Measurements from ENCODE around the gene TAS1R1. TPM values are rescaled to one million over a fixed set of nuclear protein-coding genes. Genes with fewer than 3 reads are reported as not detected.

The TAS1R1 gene
- total and polyA plus RNA-seq, 2 experiments from 2014 or later = 0.19 TPM; not detected in 1

DNA sequence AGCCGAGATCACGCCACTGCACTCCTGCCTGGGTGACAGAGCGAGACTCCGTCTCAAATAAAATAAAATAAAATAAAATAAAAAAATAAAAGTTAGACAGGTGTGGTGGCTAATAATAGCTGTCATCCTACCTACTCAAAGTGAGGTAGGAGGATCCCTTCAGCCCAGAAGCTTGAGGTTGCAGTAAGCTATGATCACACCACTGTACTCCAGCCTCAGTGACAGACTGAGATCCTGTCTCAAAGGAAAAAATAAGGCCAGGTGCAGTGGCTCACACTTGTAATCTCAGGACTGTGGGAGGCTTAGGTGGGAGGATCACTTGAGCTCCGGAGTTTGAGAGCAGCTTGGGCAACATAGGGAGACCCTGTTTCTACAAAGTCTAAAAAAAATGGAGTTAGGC, 18.8 kb upstream of the TAS1R1 start:
- Histone ChIP-seq H4K20me1 (replicated peaks; ENCODE audit: insufficient read depth) (peaks cover 30% of the 10 kb centered on the region), H3K4me1 (ENCODE audit: insufficient read depth) (no peaks in the 10 kb centered on the region), H3K4me2 (no peak overlapping the region), H3K27me3 (ENCODE audit: insufficient read depth) (no peaks in the 10 kb centered on the region), H2AFZ (no peak overlapping the region), H3K79me2 (replicated peaks; ENCODE audit: insufficient read depth) (0 out of 2 replicates have a peak, but pooled peaks cover 20% of the 10 kb centered on the region), H3K9me2 (ENCODE audit: insufficient read depth) (no peaks in the 10 kb centered on the region), H3F3A (replicated peaks; ENCODE audit: low read depth) (no peaks in the 10 kb centered on the region), H3K27ac (ENCODE audit: low read depth) (no peak overlapping the region), H3K4me3 (no peak overlapping the region), H3K36me3 (ENCODE audit: insufficient read depth) (peaks cover 22% of the 10 kb centered on the region)
- ATAC-seq = no peak
- Mint-ChIP-seq H3K36me3 (ENCODE audit: low read depth) (peaks cover 57% of the 10 kb centered on the region), H3K27me3 (ENCODE audit: insufficient read depth, low read depth, poor library complexity) (peaks cover 3% of the 10 kb centered on the region), H3K4me1 (no peaks in the 10 kb centered on the region), H3K4me3 (no peak overlapping the region), H3K9me3 (no peaks in the 10 kb centered on the region), H3K27ac (no peak overlapping the region)
- TF ChIP-seq CREB1 (CRISPR knock-in tag; IDR thresholded peaks at IDR 0.05; ENCODE audit: low read depth) (no peak), ZNF114 (CRISPR knock-in tag; IDR thresholded peaks at IDR 0.05) (no peak), ETS1 (IDR thresholded peaks at IDR 0.05) (no peak), EZH2 (IDR thresholded peaks at IDR 0.05; ENCODE audit: low read depth, unreplicated experiment) (no peak), JUNB (IDR thresholded peaks at IDR 0.05; ENCODE audit: unreplicated experiment) (no peak), EZH2phosphoT487 (IDR thresholded peaks at IDR 0.05; ENCODE audit: unreplicated experiment) (no peak), NANOG (IDR thresholded peaks at IDR 0.05; ENCODE audit: borderline replicate concordance) (no peak), STAT1 (IDR thresholded peaks at IDR 0.05; ENCODE audit: unreplicated experiment) (no peak)
- TF ChIP-seq, protein P1, sequence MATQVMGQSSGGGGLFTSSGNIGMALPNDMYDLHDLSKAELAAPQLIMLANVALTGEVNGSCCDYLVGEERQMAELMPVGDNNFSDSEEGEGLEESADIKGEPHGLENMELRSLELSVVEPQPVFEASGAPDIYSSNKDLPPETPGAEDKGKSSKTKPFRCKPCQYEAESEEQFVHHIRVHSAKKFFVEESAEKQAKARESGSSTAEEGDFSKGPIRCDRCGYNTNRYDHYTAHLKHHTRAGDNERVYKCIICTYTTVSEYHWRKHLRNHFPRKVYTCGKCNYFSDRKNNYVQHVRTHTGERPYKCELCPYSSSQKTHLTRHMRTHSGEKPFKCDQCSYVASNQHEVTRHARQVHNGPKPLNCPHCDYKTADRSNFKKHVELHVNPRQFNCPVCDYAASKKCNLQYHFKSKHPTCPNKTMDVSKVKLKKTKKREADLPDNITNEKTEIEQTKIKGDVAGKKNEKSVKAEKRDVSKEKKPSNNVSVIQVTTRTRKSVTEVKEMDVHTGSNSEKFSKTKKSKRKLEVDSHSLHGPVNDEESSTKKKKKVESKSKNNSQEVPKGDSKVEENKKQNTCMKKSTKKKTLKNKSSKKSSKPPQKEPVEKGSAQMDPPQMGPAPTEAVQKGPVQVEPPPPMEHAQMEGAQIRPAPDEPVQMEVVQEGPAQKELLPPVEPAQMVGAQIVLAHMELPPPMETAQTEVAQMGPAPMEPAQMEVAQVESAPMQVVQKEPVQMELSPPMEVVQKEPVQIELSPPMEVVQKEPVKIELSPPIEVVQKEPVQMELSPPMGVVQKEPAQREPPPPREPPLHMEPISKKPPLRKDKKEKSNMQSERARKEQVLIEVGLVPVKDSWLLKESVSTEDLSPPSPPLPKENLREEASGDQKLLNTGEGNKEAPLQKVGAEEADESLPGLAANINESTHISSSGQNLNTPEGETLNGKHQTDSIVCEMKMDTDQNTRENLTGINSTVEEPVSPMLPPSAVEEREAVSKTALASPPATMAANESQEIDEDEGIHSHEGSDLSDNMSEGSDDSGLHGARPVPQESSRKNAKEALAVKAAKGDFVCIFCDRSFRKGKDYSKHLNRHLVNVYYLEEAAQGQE (IDR thresholded peaks at IDR 0.05; ENCODE audit: unreplicated experiment) = no peak
- no peak for DNase-seq (ENCODE audit: low spot score)

GRCh38 chr1:6538956-6539355, 16.2 kb upstream of the TAS1R1 start:
- Mint-ChIP-seq H3K36me3 (ENCODE audit: low read depth) (peaks cover 50% of the 10 kb centered on the region; the same call in 2 of the 3 replicates), H3K9me3 (no peaks in the 10 kb centered on the region), H3K27ac (no peak overlapping the region), H3K27me3 (ENCODE audit: insufficient read depth, low read depth, poor library complexity) (peaks cover 6% of the 10 kb centered on the region), H3K4me3 (no peak overlapping the region), H3K4me1 (no peaks in the 10 kb centered on the region)
- peaks cover 20% of the 10 kb centered on the region; the same call in 1 of the 2 replicates for H3K79me2 ChIP-seq (replicated peaks; ENCODE audit: insufficient read depth)
- no peak overlapping the region for H3K4me2 ChIP-seq
- peaks cover 21% of the 10 kb centered on the region; the same call in 1 of the 2 replicates for H4K20me1 ChIP-seq (replicated peaks; ENCODE audit: insufficient read depth)
- H3F3A ChIP-seq (replicated peaks; ENCODE audit: low read depth) = no peaks in the 10 kb centered on the region
- no peak overlapping the region for H3K4me3 ChIP-seq
- H3K27ac ChIP-seq (ENCODE audit: low read depth) = 0 out of 2 replicates have a peak overlapping the region, but pooled peaks have one; percentile 32
- no peak for ATAC-seq
- H3K4me1 ChIP-seq (ENCODE audit: insufficient read depth) = no peaks in the 10 kb centered on the region
- no peak for DNase-seq (ENCODE audit: low spot score)
- H2AFZ ChIP-seq = no peak overlapping the region
- H3K27me3 ChIP-seq (ENCODE audit: insufficient read depth) = no peaks in the 10 kb centered on the region
- peaks cover 15% of the 10 kb centered on the region; the same call in 1 of the 2 replicates for H3K36me3 ChIP-seq (ENCODE audit: insufficient read depth)
- no peaks in the 10 kb centered on the region for H3K9me2 ChIP-seq (ENCODE audit: insufficient read depth)
- TF ChIP-seq ZNF462 (CRISPR knock-in tag; IDR thresholded peaks at IDR 0.05) (no peak), NANOG (IDR thresholded peaks at IDR 0.05; ENCODE audit: borderline replicate concordance) (no peak), CREB1 (CRISPR knock-in tag; IDR thresholded peaks at IDR 0.05; ENCODE audit: low read depth) (no peak), ZNF114 (CRISPR knock-in tag; IDR thresholded peaks at IDR 0.05) (no peak), POLR2AphosphoS5 (IDR thresholded peaks at IDR 0.05; ENCODE audit: low read depth) (no peak), ZNF331 (CRISPR knock-in tag; IDR thresholded peaks at IDR 0.05; ENCODE audit: low read depth) (no peak), STAT1 (IDR thresholded peaks at IDR 0.05; ENCODE audit: unreplicated experiment) (no peak)
